Osteoblast (primary cell): Measurements from ENCODE around the gene MUC15. TPM values are rescaled to one million over a fixed set of nuclear protein-coding genes. Genes with fewer than 3 reads are reported as not detected.

Source experiments
- DNase-seq: peaks from one replicate; pipeline ENCODE4 v3.0.0; 2011; ENCODE audit warnings: low spot score, mixed read lengths; ENCODE audit not compliant: insufficient read length; ENCODE audit errors: missing footprints
- H2AFZ ChIP-seq: 2 replicates; pipeline ENCODE4 v1.6.0; 2011; ENCODE audit warnings: mild to moderate bottlenecking, low read length
- H3K27ac ChIP-seq: 2 replicates; pipeline ENCODE4 v1.5.1; 2011; ENCODE audit warnings: mild to moderate bottlenecking, low read depth, low read length, moderate library complexity
- H3K27me3 ChIP-seq: 2 replicates; pipeline ENCODE4 v1.6.0; 2012; ENCODE audit warnings: mild to moderate bottlenecking, control low read depth, inconsistent platforms, low read length, moderate library complexity; ENCODE audit not compliant: insufficient read depth
- H3K36me3 ChIP-seq: 2 replicates; pipeline ENCODE4 v1.5.1; 2011; ENCODE audit warnings: mild to moderate bottlenecking, low read length, control low read depth, moderate library complexity; ENCODE audit not compliant: insufficient read depth
- H3K4me1 ChIP-seq: 2 replicates; pipeline ENCODE4 v1.5.1; 2011; ENCODE audit warnings: mild to moderate bottlenecking, low read length, control low read depth, moderate library complexity; ENCODE audit not compliant: insufficient read depth
- H3K4me2 ChIP-seq: 2 replicates; pipeline ENCODE4 v1.6.0; 2011; ENCODE audit warnings: mild to moderate bottlenecking, low read length; ENCODE audit not compliant: insufficient read depth
- H3K4me3 ChIP-seq: fragments of 200-600 bp; sonication (generic); 3 replicates; pipeline ENCODE4 v1.5.1; 2012; ENCODE audit warnings: mild to moderate bottlenecking, low read length, inconsistent platforms; ENCODE audit not compliant: insufficient read depth
- H3K79me2 ChIP-seq: 2 replicates; pipeline ENCODE4 v1.6.0; 2012; ENCODE audit warnings: mild to moderate bottlenecking, low read length, control low read depth, inconsistent platforms; ENCODE audit not compliant: insufficient read depth
- H3K9me3 ChIP-seq: 2 replicates; pipeline ENCODE4 v1.5.1; 2011; ENCODE audit warnings: low read depth, low read length, control low read depth
- H4K20me1 ChIP-seq: 2 replicates; pipeline ENCODE4 v1.6.0; 2012; ENCODE audit warnings: mild to moderate bottlenecking, low read length, control low read depth; ENCODE audit not compliant: insufficient read depth
- total RNA-seq: library from RNA; depleted of rRNA; stranded (reverse); fragments of >200 nt; gene quantifications from 2 replicates; pipeline ENCODE4 v1.2.3, GENCODE V29; 2012
- TF ChIP-seq, protein P1 (sequence below): IDR thresholded peaks from 2 replicates; pipeline ENCODE4 v1.5.1; 2011; ENCODE audit warnings: mild to moderate bottlenecking, low read depth, low read length, moderate library complexity; ENCODE audit errors: extremely low read depth

MUC15 gene
- total RNA-seq, 1 donor = not detected

DNA sequence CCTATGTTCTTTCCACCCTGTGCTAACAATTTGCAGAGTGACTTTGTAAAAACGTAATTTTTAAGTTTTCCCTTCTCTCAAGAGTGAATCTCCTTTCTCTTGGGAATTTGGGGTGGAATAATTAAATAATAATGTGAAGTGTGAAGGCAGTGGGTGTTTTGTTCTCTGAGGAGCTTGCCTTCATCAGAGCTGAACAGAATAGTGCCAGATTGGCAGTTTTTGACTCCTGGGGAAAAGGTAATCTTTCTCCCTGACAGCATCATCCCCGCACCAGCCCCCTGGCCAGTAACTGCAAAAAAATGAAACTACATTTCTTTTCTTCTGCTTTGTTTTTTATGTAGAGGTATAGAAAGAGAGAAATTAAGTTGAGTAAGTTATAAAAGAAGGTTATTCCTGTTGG, 59.9 kb downstream of the MUC15 start:
- Histone ChIP-seq H4K20me1 (no peaks in the 10 kb centered on the region), H3K4me3 (no peak overlapping the region), H3K9me3 (no peaks in the 10 kb centered on the region), H2AFZ (no peak overlapping the region), H3K36me3 (no peaks in the 10 kb centered on the region), H3K4me2 (no peak overlapping the region), H3K4me1 (no peaks in the 10 kb centered on the region), H3K27me3 (no peaks in the 10 kb centered on the region), H3K79me2 (no peaks in the 10 kb centered on the region), H3K27ac (no peak overlapping the region)
- DNase-seq = no peak
- TF ChIP-seq, protein P1, sequence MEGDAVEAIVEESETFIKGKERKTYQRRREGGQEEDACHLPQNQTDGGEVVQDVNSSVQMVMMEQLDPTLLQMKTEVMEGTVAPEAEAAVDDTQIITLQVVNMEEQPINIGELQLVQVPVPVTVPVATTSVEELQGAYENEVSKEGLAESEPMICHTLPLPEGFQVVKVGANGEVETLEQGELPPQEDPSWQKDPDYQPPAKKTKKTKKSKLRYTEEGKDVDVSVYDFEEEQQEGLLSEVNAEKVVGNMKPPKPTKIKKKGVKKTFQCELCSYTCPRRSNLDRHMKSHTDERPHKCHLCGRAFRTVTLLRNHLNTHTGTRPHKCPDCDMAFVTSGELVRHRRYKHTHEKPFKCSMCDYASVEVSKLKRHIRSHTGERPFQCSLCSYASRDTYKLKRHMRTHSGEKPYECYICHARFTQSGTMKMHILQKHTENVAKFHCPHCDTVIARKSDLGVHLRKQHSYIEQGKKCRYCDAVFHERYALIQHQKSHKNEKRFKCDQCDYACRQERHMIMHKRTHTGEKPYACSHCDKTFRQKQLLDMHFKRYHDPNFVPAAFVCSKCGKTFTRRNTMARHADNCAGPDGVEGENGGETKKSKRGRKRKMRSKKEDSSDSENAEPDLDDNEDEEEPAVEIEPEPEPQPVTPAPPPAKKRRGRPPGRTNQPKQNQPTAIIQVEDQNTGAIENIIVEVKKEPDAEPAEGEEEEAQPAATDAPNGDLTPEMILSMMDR = no peak

DNA sequence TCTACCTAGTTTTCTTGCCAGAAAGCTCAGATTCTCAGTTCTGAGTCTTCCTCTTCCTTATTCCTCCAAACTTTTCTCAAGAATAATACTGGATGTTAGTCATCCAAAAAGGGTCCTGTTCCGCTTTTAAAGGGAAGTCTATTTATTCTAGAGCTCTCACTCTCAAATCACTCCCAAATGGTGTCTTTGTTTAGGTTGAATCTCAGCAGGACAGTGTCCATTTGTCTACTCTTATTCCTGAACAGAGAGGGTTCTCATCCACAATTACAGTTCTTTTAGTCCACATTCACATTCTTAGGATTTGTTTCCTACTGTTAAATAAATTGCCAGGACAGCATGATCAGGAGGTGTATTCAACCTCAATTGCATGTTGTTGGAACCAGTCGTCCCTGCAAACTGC, 61.3 kb downstream of the MUC15 start:
- H3K4me3 ChIP-seq = no peak overlapping the region
- TF ChIP-seq, protein P1 = no peak
- no peaks in the 10 kb centered on the region for H3K36me3 ChIP-seq
- no peak for DNase-seq
- H2AFZ ChIP-seq = no peak overlapping the region
- no peak overlapping the region for H3K27ac ChIP-seq
- H3K27me3 ChIP-seq = no peaks in the 10 kb centered on the region
- no peaks in the 10 kb centered on the region for H3K9me3 ChIP-seq
- H3K79me2 ChIP-seq = no peaks in the 10 kb centered on the region
- no peaks in the 10 kb centered on the region for H3K4me1 ChIP-seq
- no peak overlapping the region for H3K4me2 ChIP-seq
- no peaks in the 10 kb centered on the region for H4K20me1 ChIP-seq

DNA sequence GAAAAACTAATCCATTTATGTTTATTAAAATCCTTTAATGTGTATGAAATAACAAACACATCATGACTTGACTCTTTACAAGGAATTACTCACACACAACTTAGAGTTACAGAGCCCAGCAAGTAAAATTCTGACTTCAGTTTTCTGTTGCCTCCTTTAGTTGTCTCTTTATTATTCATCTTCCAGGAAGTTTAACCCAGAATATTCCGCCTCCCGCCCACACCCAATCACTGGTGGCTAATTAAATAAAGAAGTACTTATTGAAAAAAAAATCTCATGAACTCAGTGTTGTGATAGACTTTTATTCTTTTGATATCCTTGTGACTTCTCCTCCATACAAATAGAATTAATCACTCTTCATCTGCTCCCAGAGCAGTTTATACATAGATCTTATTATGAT, 61.9 kb downstream of the MUC15 start:
- no peaks in the 10 kb centered on the region for H3K4me1 ChIP-seq
- TF ChIP-seq, protein P1 = no peak
- H3K36me3 ChIP-seq = no peaks in the 10 kb centered on the region
- H3K27ac ChIP-seq = no peak overlapping the region
- H3K79me2 ChIP-seq = no peaks in the 10 kb centered on the region
- no peaks in the 10 kb centered on the region for H4K20me1 ChIP-seq
- H3K4me3 ChIP-seq = no peak overlapping the region
- no peaks in the 10 kb centered on the region for H3K27me3 ChIP-seq
- no peak for DNase-seq
- no peak overlapping the region for H2AFZ ChIP-seq
- no peaks in the 10 kb centered on the region for H3K9me3 ChIP-seq
- H3K4me2 ChIP-seq = no peak overlapping the region

Other genes with a start within 250 kb of the MUC15 start
- under 0.01 TPM in 2 replicates for gene ANO3, start 240.1 kb downstream of the MUC15 start, total RNA-seq
- 0.36 and 0.88 TPM in 2 replicates for gene SLC5A12, start 149.8 kb upstream of the MUC15 start, total RNA-seq